Anterior cingulate cortex (tissue), 58 donors: ENCODE results near the gene SMIM29.

Experiments
- DNase-seq, 58 donors: peaks; one replicate each; lab custom pipeline; 2025; lab: John Stamatoyannopoulos, UW

Gene SMIM29

GRCh38 chr6:34230653-34231371 lies 18.0 kb downstream of the SMIM29 start:
- DNase-seq: no peak

GRCh38 chr6:34229877-34230276 lies 18.9 kb downstream of the SMIM29 start:
- DNase-seq: no peak

GRCh38 chr6:34227761-34228421 lies 20.9 kb downstream of the SMIM29 start:
- DNase-seq: no peak

- peak in 1 of 58 donors; percentile 30 for DNase-seq
These were observed 21.8 kb downstream of the SMIM29 start for GRCh38 chr6:34226731-34227586.

GRCh38 chr6:34226066-34226465 lies 22.7 kb downstream of the SMIM29 start:
- DNase-seq: no peak

- DNase-seq: no peak
These were observed 23.3 kb downstream of the SMIM29 start for GRCh38 chr6:34225551-34225950.

GRCh38 chr6:34223956-34224940 lies 24.6 kb downstream of the SMIM29 start:
- peak; percentile 24 to 95 (median 85) for DNase-seq

- peak in 1 of 58 donors; percentile 34 for DNase-seq
These were observed 25.3 kb downstream of the SMIM29 start for GRCh38 chr6:34223381-34223955.

- no peak for DNase-seq
These were observed 30.1 kb downstream of the SMIM29 start for GRCh38 chr6:34218691-34219090.

- DNase-seq: no peak
These were observed 35.0 kb downstream of the SMIM29 start for GRCh38 chr6:34213772-34214171.

- no peak for DNase-seq
These were observed 40.9 kb downstream of the SMIM29 start for GRCh38 chr6:34207695-34208443.

GRCh38 chr6:34206726-34207125 lies 42.1 kb downstream of the SMIM29 start:
- no peak for DNase-seq

GRCh38 chr6:34205916-34206315 lies 42.9 kb downstream of the SMIM29 start:
- no peak for DNase-seq

GRCh38 chr6:34205466-34205865 lies 43.3 kb downstream of the SMIM29 start:
- DNase-seq: no peak

- no peak for DNase-seq
These were observed 44.1 kb downstream of the SMIM29 start for GRCh38 chr6:34204693-34205092.

- no peak for DNase-seq
These were observed 46.2 kb downstream of the SMIM29 start for GRCh38 chr6:34202329-34203201.

- DNase-seq: no peak
These were observed 47.2 kb downstream of the SMIM29 start for GRCh38 chr6:34201455-34202107.
